ENCODE measurements around the gene ELP2.

Gene ELP2

DNA sequence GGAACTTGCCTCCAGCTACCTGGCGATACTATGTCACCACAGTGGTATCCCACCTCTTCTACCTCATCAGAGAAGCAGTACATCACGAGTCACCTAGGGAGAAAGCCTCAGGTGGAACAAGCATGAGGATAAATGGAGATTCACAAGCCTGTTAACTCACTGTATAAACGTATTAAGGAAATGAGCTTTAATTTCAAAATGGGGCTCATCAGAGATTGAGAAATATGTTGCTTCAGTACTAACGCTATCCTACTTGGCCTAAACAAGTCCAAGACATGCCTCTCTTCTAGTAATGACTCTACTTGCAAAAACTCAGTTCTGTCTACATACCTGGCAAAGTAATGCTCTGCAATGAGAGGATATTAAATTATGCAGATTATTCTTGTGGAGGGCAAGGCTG lies 4.9 kb upstream of the ELP2 start:
- DNase-seq: no peak

DNA sequence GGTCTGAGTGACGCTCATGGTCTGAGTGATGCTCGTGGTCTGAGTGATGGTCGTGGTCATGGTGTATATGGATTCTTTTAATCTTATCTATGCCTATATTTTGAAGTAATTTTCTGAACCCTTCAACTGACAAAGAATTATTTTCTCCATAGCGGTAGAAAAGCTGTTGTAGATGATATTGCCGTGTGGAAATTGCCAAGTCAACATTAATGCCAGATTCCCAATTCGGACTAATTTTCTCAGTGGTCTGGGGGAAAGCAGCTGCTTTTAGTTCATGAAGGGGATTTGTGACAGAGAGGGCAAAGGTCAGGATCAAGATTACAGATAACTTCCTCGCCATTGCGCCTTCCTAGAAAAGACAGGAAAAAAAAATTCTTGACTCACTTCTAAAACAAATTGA lies 3.0 kb upstream of the ELP2 start:
- DNase-seq: no peak

DNA sequence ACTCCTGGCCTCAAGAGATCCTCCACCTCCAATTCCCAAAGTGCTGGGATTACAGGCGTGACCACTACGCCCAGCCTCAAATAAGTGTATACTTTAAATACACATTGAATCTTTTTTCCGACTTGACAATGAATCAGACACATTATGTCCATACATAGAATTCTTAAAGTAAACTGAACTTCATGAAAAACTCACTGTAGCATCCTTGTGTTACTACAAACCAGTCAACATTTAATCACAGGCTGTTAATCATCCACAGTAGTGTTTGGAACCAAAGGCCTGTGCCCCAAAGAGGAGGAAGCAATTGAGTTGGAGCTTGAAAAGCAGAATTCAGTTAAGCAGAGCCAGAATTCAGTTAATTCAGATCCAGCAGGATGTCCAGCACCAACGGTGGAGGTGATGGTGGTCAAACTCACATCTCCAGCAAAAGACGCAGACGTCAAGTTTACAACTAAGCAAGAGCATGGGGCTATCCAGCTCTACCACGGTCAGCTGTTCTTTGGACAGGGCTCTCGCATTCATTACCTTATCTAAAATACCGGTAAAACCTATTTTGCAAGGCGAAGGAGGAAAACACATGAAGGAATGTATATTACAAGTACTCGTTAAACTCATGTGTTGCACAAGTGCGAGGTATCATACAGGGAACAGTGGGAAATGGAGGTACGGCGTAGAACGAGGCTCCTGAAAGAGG lies 1.7 kb upstream of the ELP2 start:
- no peak for DNase-seq

- DNase-seq: peak; percentile 24
These were observed 1.2 kb upstream of the ELP2 start for GRCh38 chr18:36128530-36128870.

DNA sequence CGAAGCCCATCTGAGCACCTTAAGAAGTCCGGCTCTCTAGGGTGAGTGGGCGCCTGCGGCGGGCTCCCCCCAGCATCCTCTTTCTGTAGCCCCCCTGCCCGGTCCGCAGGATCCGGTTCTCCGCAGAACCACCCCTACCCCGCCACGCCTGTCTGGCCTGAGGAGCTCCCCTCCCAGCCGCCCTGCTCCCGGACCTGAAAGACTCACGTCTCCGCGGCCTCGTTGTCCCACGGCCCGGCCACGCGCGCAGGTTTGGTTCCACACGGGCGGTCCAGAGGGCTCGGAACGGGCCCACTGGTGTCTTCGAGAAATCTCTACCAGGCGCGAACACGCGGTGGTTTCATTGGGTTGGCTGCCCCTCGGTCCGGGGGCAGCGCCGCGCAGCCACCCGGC lies 796 bp upstream of the ELP2 start:
- no peak for DNase-seq

GRCh38 chr18:36130039-36130831 lies 536 bp downstream of the ELP2 start:
- no peak for DNase-seq

DNA sequence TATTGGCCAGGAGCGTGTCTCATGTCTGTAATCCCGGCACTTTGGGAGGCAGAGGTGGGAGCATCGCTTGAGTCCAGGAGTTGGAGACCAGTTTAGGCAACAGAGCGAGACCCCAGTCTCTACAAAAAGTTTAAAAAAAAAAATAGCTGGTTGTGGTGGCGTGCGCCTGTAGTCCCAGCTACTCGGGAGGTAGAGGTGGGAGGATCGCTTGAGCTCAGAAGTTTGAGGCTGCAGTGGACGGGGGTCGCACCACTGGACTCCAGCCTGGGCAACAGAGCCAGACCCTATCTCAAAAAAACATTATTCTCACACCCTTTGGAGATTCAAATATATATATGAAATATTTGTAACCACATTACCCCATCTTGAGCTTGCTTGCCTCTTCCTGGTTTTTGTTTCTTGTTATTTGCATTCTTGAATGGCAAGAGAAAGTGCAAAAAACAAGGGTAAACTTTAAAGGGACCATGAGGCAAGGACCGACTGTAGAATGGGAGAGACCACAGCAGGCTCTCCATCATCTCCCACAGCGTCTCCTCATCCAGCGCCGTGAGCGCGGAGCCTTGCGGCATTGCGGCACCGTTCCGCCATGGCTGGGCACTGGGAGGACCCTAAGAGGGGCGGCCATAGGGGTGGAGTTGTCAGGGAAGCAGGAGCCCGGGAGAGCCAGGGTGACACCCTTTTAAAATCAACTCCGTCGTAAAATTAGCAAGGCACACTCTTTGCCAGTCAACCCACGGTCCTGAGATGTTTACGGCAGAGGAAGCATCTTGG lies 1.4 kb downstream of the ELP2 start:
- no peak for DNase-seq

- DNase-seq: no peak
These were observed 2.2 kb downstream of the ELP2 start for GRCh38 chr18:36131692-36132483.

- DNase-seq: no peak
These were observed 3.1 kb downstream of the ELP2 start for GRCh38 chr18:36132756-36133155.

GRCh38 chr18:36135264-36135663 lies 5.6 kb downstream of the ELP2 start:
- no peak for DNase-seq

- DNase-seq: no peak
These were observed 9.5 kb downstream of the ELP2 start for GRCh38 chr18:36139245-36139644.

- DNase-seq: no peak
These were observed 11.9 kb downstream of the ELP2 start for GRCh38 chr18:36141576-36141975.

DNA sequence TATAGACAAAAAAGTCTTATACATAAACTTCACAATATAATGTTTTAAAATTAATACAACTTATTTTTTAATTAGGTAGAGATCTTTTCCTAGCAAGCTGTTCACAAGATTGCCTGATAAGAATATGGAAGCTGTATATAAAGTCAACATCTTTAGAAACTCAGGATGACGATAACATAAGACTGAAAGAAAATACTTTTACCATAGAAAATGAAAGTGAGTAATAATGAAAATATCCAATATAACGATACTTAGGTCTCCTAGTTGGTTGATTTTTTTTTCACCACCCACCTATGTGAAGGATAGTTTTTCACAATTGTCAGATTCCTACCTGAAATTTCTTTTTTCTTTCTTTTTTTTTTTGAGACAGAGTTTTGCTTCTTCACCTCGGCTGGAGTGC lies 13.1 kb downstream of the ELP2 start:
- DNase-seq: no peak

DNA sequence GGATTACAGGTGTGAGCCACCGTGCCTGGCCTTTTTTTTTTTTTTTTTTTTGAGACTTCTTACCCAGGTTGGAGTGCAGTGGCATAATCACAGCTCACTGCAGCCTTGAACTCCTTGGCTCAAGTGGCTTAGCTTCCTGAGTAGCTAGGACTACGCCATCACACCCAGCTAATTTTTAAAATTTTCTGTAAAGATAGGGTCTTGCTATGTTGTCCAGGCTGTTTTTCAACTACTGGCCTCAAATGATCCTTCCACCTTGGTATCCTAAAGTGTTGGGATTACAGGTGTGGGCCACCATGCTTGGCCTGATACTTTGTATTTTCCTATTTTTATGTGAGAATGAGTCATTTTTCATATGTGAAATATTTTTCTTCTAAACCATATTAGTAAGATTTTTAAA lies 13.7 kb downstream of the ELP2 start:
- no peak for DNase-seq

DNA sequence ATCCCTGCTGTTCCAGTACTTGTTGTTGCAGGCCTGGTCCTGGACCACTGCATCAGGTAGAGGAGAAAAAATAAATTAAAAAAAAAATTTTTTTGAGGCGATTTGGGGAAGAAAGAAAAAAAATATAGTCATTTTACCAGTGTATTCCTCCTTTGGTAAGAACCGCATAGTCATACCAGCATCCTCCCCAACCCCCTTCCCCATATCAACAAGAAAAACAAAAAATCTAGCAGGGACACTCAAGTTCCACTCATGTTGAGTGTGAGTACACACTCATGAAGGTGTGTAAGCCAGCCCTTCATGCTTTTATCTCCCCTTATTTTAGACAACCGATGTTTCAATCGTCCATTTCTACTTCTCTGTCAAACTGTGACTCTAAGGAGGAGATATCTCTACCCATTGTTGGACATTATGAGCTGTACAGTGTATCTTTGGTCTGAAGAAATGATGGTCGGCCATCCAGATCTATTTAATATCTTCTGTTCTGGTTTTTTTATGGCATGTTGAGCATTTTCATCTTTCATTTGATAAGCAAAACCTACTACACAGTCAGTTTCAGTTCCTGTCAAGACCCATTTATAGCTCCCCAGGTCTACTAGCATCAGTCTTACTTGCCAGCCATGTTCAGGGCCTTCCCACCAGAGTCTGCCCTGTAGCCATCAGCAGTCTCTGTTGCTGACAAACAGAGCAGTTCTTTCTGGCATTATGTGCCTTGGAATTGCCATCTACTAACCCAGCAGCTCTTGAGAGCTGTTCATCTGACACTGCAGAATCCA lies 20.0 kb downstream of the ELP2 start:
- no peak for DNase-seq

- DNase-seq: no peak
These were observed 23.1 kb downstream of the ELP2 start for GRCh38 chr18:36152781-36153180.

DNA sequence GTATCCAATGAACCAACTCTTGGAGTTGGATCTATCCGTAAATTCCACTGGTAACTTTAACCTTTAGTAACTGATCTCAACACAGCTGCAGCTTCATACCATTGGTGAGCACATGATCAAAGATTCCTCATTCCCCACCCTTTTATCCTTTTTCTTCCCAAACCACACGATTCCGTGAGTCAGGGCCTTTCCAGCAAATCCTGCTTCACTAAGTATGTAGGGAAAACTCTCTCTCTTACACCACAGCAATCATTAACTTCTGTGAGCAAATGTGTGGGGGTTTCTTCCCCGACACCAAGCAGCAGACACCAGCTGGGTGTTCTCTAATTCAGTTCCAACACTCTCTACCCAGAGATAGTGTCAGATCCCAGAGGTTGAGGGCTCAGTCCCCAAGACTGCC lies 23.5 kb downstream of the ELP2 start:
- DNase-seq: no peak

- DNase-seq: no peak
These were observed 24.1 kb downstream of the ELP2 start for GRCh38 chr18:36153771-36154170.

- no peak for DNase-seq
These were observed 26.4 kb downstream of the ELP2 start for GRCh38 chr18:36155851-36156757.

DNA sequence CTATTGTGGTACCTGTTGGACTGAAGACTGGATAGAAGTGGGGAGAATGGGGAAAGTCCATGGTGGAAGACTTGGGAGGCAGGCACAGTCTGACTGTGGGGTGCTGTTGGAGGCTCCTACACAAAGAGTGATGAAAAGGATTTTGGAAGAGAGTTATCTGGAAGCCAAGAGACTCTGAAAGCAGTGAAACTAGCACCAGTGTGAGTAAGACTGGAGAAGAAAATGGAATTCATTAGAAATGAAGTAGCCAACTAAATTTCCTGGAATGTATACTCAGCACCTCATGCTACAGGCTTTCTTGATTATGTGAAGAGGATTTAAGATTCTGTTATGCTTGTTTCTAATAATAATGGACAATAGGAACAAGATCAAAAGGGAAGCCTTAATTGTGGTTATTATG lies 27.7 kb downstream of the ELP2 start:
- DNase-seq: no peak

GRCh38 chr18:36158266-36158867 lies 28.7 kb downstream of the ELP2 start:
- no peak for DNase-seq

All from stimulated activated CD4-positive, alpha-beta T cell treated with anti-CD3 and anti-CD28 coated beads, Interleukin-15, amount 100 ng/mL, for 24 hours (primary cell).